ENCODE results near the gene ZSCAN1. TPM values are rescaled to one million over a fixed set of nuclear protein-coding genes. Genes with fewer than 3 reads are reported as not detected.

The ZSCAN1 gene
- total RNA-seq, 1 experiment from 2014 or later = 1.3 TPM

GRCh38 chr19:58045411-58046050 is 11.7 kb downstream of the ZSCAN1 start:
- ATAC-seq (no peak), DNase-seq (ENCODE audit: low spot score) (no peak)
- Mint-ChIP-seq H3K4me1 (peaks cover 7% of the 10 kb centered on the region), H3K27me3 (ENCODE audit: low read depth) (peaks cover 72% of the 10 kb centered on the region), H3K27ac (no peak overlapping the region), H3K36me3 (peaks cover 29% of the 10 kb centered on the region), H3K4me3 (no peak overlapping the region), H3K9me3 (peaks cover 43% of the 10 kb centered on the region)
- TF ChIP-seq ZNF263 (CRISPR knock-in tag; IDR thresholded peaks at IDR 0.05; ENCODE audit: low read depth) = no peak
- TF ChIP-seq MXD4 (CRISPR knock-in tag; IDR thresholded peaks at IDR 0.05; ENCODE audit: borderline replicate concordance) = no peak
- no peak for TF ChIP-seq FOXP4 (CRISPR knock-in tag; IDR thresholded peaks at IDR 0.05)
- no peak for TF ChIP-seq SOX15 (CRISPR knock-in tag; IDR thresholded peaks at IDR 0.05)
- TF ChIP-seq NFATC4 (CRISPR knock-in tag; IDR thresholded peaks at IDR 0.05) = no peak
- TF ChIP-seq ATF1 (CRISPR knock-in tag; IDR thresholded peaks at IDR 0.05) = no peak
- TF ChIP-seq TCF7 (CRISPR knock-in tag; IDR thresholded peaks at IDR 0.05; ENCODE audit: low read depth) = no peak
- TF ChIP-seq TEAD4 (CRISPR knock-in tag; IDR thresholded peaks at IDR 0.05) = no peak
- TF ChIP-seq ZNF671 (CRISPR knock-in tag; IDR thresholded peaks at IDR 0.05) = no peak
- no peak for TF ChIP-seq GABPB1 (CRISPR knock-in tag; IDR thresholded peaks at IDR 0.05)
- TF ChIP-seq ESRRA (CRISPR knock-in tag; IDR thresholded peaks at IDR 0.05; ENCODE audit: borderline replicate concordance) = no peak
- no peak for TF ChIP-seq ZNF138 (CRISPR knock-in tag; conservative IDR thresholded peaks at IDR 0.05)
- TF ChIP-seq ZNF232 (CRISPR knock-in tag; IDR thresholded peaks at IDR 0.05) = no peak
- no peak for TF ChIP-seq KAT7 (CRISPR knock-in tag; IDR thresholded peaks at IDR 0.05; ENCODE audit: borderline replicate concordance)
- TF ChIP-seq NR3C1 (CRISPR knock-in tag; conservative IDR thresholded peaks at IDR 0.05; ENCODE audit: low read depth) = no peak
- no peak for TF ChIP-seq RELA (CRISPR knock-in tag; IDR thresholded peaks at IDR 0.05; ENCODE audit: borderline replicate concordance)
- TF ChIP-seq MLX (CRISPR knock-in tag; IDR thresholded peaks at IDR 0.05) = no peak
- no peak for TF ChIP-seq ZNF423 (CRISPR knock-in tag; IDR thresholded peaks at IDR 0.05)
- TF ChIP-seq SMAD4 (CRISPR knock-in tag; IDR thresholded peaks at IDR 0.05) = no peak
- ChIA-PET POLR2A (interaction anchor here (1.4 kb wide), 1 partner anchor 230 kb away, joined by 3 read pairs; the partner anchor contains the start of gene ZNF552), CTCF (interaction anchor here (0.9 to 5.9 kb wide), 3 partner anchors 9 to 23 kb away, joined by 3 to 48 read pairs (median 5); partner anchors contain the start of gene ZNF135)

- Mint-ChIP-seq H3K9me3 (peaks cover 53% of the 10 kb centered on the region), H3K4me1 (peaks cover 3% of the 10 kb centered on the region), H3K4me3 (no peak overlapping the region), H3K27ac (no peak overlapping the region), H3K27me3 (ENCODE audit: low read depth) (peaks cover 67% of the 10 kb centered on the region), H3K36me3 (peaks cover 39% of the 10 kb centered on the region)
- no peak for ATAC-seq
- no peak for DNase-seq (ENCODE audit: low spot score)
- CTCF ChIA-PET = interaction anchor here (1.0 to 5.9 kb wide), 3 partner anchors 8 to 44 kb away, joined by 3 to 48 read pairs (median 5); partner anchors contain the start of genes ZNF135 and ZNF606
- POLR2A ChIA-PET = interaction anchor here (0.5 kb wide), 1 partner anchor 66 kb away, joined by 7 read pairs; no protein-coding TSS in a partner anchor
- TF ChIP-seq ZNF219 (CRISPR knock-in tag; IDR thresholded peaks at IDR 0.05; ENCODE audit: borderline replicate concordance) (no peak), CREM (CRISPR knock-in tag; IDR thresholded peaks at IDR 0.05) (no peak), FOXP1 (CRISPR knock-in tag; IDR thresholded peaks at IDR 0.05; ENCODE audit: borderline replicate concordance) (no peak), ZMAT4 (CRISPR knock-in tag; IDR thresholded peaks at IDR 0.05) (no peak), ZNF671 (CRISPR knock-in tag; IDR thresholded peaks at IDR 0.05) (no peak), FOXP4 (CRISPR knock-in tag; IDR thresholded peaks at IDR 0.05) (no peak), NFATC4 (CRISPR knock-in tag; IDR thresholded peaks at IDR 0.05) (no peak), ZSCAN18 (CRISPR knock-in tag; IDR thresholded peaks at IDR 0.05) (no peak), NR1H2 (CRISPR knock-in tag; IDR thresholded peaks at IDR 0.05) (no peak), ZBTB43 (CRISPR knock-in tag; IDR thresholded peaks at IDR 0.05) (no peak), ATF1 (CRISPR knock-in tag; IDR thresholded peaks at IDR 0.05) (no peak)
Measured at GRCh38 chr19:58046856-58047255, 13.0 kb downstream of the ZSCAN1 start.
